ENCODE measurements around the gene PCSK4.

The PCSK4 gene

GRCh38 chr19:1526066-1526778, 36.1 kb upstream of the PCSK4 start:
- no peak for DNase-seq (ENCODE audit: low read depth in 2 of 2)
- no peak overlapping the region for H3K4me3 ChIP-seq (replicated peaks in 1 of 2; ENCODE audit: low read depth in 2 of 2, low read length in 2 of 2)
- TF ChIP-seq CTCF (IDR thresholded peaks at IDR 0.05; ENCODE audit: low read depth, low read length), result no peak

- no peak for TF ChIP-seq CTCF (IDR thresholded peaks at IDR 0.05; ENCODE audit: low read depth, low read length)
- H3K4me3 ChIP-seq (replicated peaks in 1 of 2; ENCODE audit: low read depth in 2 of 2, low read length in 2 of 2), result no peak overlapping the region
Observed at GRCh38 chr19:1525343-1525742, 35.2 kb upstream of the PCSK4 start.

GRCh38 chr19:1524972-1525325, 34.8 kb upstream of the PCSK4 start:
- DNase-seq (ENCODE audit: low read depth in 2 of 2), result no peak
- no peak overlapping the region for H3K4me3 ChIP-seq (replicated peaks in 1 of 2; ENCODE audit: low read depth in 2 of 2, low read length in 2 of 2)
- TF ChIP-seq CTCF (IDR thresholded peaks at IDR 0.05; ENCODE audit: low read depth, low read length), result no peak

More at GRCh38 chr19:1525343-1525742, 35.2 kb upstream of the PCSK4 start:
- DNase-seq (ENCODE audit: low read depth in 2 of 2), result no peak

- TF ChIP-seq CTCF (IDR thresholded peaks at IDR 0.05; ENCODE audit: low read depth, low read length), result no peak
- DNase-seq (ENCODE audit: low read depth in 2 of 2), result no peak
- H3K4me3 ChIP-seq (replicated peaks in 1 of 2; ENCODE audit: low read depth in 2 of 2, low read length in 2 of 2), result no peak overlapping the region
Observed at GRCh38 chr19:1524287-1524971, 34.3 kb upstream of the PCSK4 start.

- H3K4me3 ChIP-seq (replicated peaks in 1 of 2; ENCODE audit: low read depth in 2 of 2, low read length in 2 of 2), result no peak within 1 kb of the TSS
- DNase-seq (ENCODE audit: low read depth in 2 of 2), result no peak
Observed at GRCh38 chr19:1523412-1524286, 33.5 kb upstream of the PCSK4 start, which contains the start of gene PLK5. Gene PLK5, plus strand, starts transcription at chr19:1524077. Its CDS starts 2,920 bp downstream, at chr19:1526997.

More at GRCh38 chr19:1523412-1524286, 33.5 kb upstream of the PCSK4 start, which contains the start of gene PLK5:
- no peak for TF ChIP-seq CTCF (IDR thresholded peaks at IDR 0.05; ENCODE audit: low read depth, low read length)

All from cardiac fibroblast (primary cell).